ENCODE data around the gene THADA. TPM values are rescaled to one million over a fixed set of nuclear protein-coding genes. Genes with fewer than 3 reads are reported as not detected.
"Not testable (repeated sequence)": the region's sequence is repeated elsewhere in the genome, so short reads cannot be mapped to it uniquely, and the experiment has no call there.

The THADA gene
- total RNA-seq, 1 donor: 39.4 TPM

GRCh38 chr2:43537137-43537536 is 58.7 kb downstream of the THADA start:
- H3K27ac ChIP-seq (ENCODE audit: low read depth, low read length): peak overlapping the region; percentile 30
- peaks cover 29% of the 10 kb centered on the region for H3K4me1 ChIP-seq (ENCODE audit: insufficient read depth, low read length)
- no peak for DNase-seq (ENCODE audit: insufficient read length, low spot score, missing footprints)
- no peak for TF ChIP-seq CTCF (IDR thresholded peaks at IDR 0.05; ENCODE audit: extremely low read depth, low read depth, low read length)
- no peak overlapping the region for H3K4me2 ChIP-seq (ENCODE audit: insufficient read depth, low read length)
- no peak overlapping the region for H2AFZ ChIP-seq (ENCODE audit: low read length)
- peaks cover 15% of the 10 kb centered on the region for H3K36me3 ChIP-seq (ENCODE audit: insufficient read depth, low read length)
- H3K79me2 ChIP-seq (ENCODE audit: insufficient read depth, low read length): no peaks in the 10 kb centered on the region
- H3K4me3 ChIP-seq (ENCODE audit: insufficient read depth, low read length): no peak overlapping the region
- no peaks in the 10 kb centered on the region for H3K27me3 ChIP-seq (ENCODE audit: insufficient read depth, low read length)
- H4K20me1 ChIP-seq (ENCODE audit: insufficient read depth, low read length): no peaks in the 10 kb centered on the region
- no peaks in the 10 kb centered on the region for H3K9me3 ChIP-seq (ENCODE audit: low read depth, low read length)

- peak; percentile 17 for DNase-seq (ENCODE audit: insufficient read length, low spot score, missing footprints)
- Histone ChIP-seq H4K20me1 (ENCODE audit: insufficient read depth, low read length) (no peaks in the 10 kb centered on the region), H3K79me2 (ENCODE audit: insufficient read depth, low read length) (peaks cover 2% of the 10 kb centered on the region), H3K27ac (ENCODE audit: low read depth, low read length) (no peak overlapping the region), H3K4me1 (ENCODE audit: insufficient read depth, low read length) (peaks cover 7% of the 10 kb centered on the region), H3K36me3 (ENCODE audit: insufficient read depth, low read length) (peaks cover 15% of the 10 kb centered on the region), H3K4me2 (ENCODE audit: insufficient read depth, low read length) (no peak overlapping the region), H3K27me3 (ENCODE audit: insufficient read depth, low read length) (no peaks in the 10 kb centered on the region), H3K4me3 (ENCODE audit: insufficient read depth, low read length) (no peak overlapping the region), H2AFZ (ENCODE audit: low read length) (no peak overlapping the region), H3K9me3 (ENCODE audit: low read depth, low read length) (no peaks in the 10 kb centered on the region)
- TF ChIP-seq CTCF (IDR thresholded peaks at IDR 0.05; ENCODE audit: extremely low read depth, low read depth, low read length): no peak
Observed at GRCh38 chr2:43534569-43534968, 61.3 kb downstream of the THADA start.

GRCh38 chr2:43532572-43532971 is 63.3 kb downstream of the THADA start:
- not testable (repeated sequence) for H3K79me2 ChIP-seq (ENCODE audit: insufficient read depth, low read length); H3K27ac ChIP-seq (ENCODE audit: low read depth, low read length); H3K27me3 ChIP-seq (ENCODE audit: insufficient read depth, low read length); H3K9me3 ChIP-seq (ENCODE audit: low read depth, low read length); H3K4me2 ChIP-seq (ENCODE audit: insufficient read depth, low read length); H3K4me3 ChIP-seq (ENCODE audit: insufficient read depth, low read length); H3K36me3 ChIP-seq (ENCODE audit: insufficient read depth, low read length); H3K4me1 ChIP-seq (ENCODE audit: insufficient read depth, low read length); DNase-seq (ENCODE audit: insufficient read length, low spot score, missing footprints); H2AFZ ChIP-seq (ENCODE audit: low read length); H4K20me1 ChIP-seq (ENCODE audit: insufficient read depth, low read length)

- no peak overlapping the region for H3K4me2 ChIP-seq (ENCODE audit: insufficient read depth, low read length)
- no peak for DNase-seq (ENCODE audit: insufficient read length, low spot score, missing footprints)
Observed at GRCh38 chr2:43531251-43531650, 64.6 kb downstream of the THADA start.

More at GRCh38 chr2:43531251-43531650, 64.6 kb downstream of the THADA start:
- Histone ChIP-seq H3K27me3 (ENCODE audit: insufficient read depth, low read length) (no peaks in the 10 kb centered on the region), H3K4me1 (ENCODE audit: insufficient read depth, low read length) (no peaks in the 10 kb centered on the region), H3K79me2 (ENCODE audit: insufficient read depth, low read length) (peaks cover 2% of the 10 kb centered on the region), H3K27ac (ENCODE audit: low read depth, low read length) (no peak overlapping the region), H3K4me3 (ENCODE audit: insufficient read depth, low read length) (no peak overlapping the region), H2AFZ (ENCODE audit: low read length) (no peak overlapping the region), H3K9me3 (ENCODE audit: low read depth, low read length) (no peaks in the 10 kb centered on the region), H4K20me1 (ENCODE audit: insufficient read depth, low read length) (no peaks in the 10 kb centered on the region), H3K36me3 (ENCODE audit: insufficient read depth, low read length) (peaks cover 7% of the 10 kb centered on the region)
- TF ChIP-seq CTCF (IDR thresholded peaks at IDR 0.05; ENCODE audit: extremely low read depth, low read depth, low read length): no peak

Measured in osteoblast (primary cell).